ENCODE data around the gene EIF4H. TPM values are rescaled to one million over a fixed set of nuclear protein-coding genes. Genes with fewer than 3 reads are reported as not detected.

EIF4H gene
- total and polyA plus RNA-seq, 2 experiments from 2014 or later = 183 to 309 TPM

- no peak for TF ChIP-seq ZNF462 (CRISPR knock-in tag; IDR thresholded peaks at IDR 0.05)
- no peak for TF ChIP-seq NANOG (IDR thresholded peaks at IDR 0.05; ENCODE audit: borderline replicate concordance)
- TF ChIP-seq ZNF114 (CRISPR knock-in tag; IDR thresholded peaks at IDR 0.05) = no peak
These were observed 11.5 kb downstream of the EIF4H start (continued) for GRCh38 chr7:74185636-74186035.

GRCh38 chr7:74187915-74188675 is 13.9 kb downstream of the EIF4H start:
- H2AFZ ChIP-seq = no peak overlapping the region
- H3K4me3 Mint-ChIP-seq = no peak overlapping the region
- TF ChIP-seq REST (IDR thresholded peaks at IDR 0.05; ENCODE audit: unreplicated experiment) (no peak), ZNF462 (CRISPR knock-in tag; IDR thresholded peaks at IDR 0.05) (no peak), ZNF114 (CRISPR knock-in tag; IDR thresholded peaks at IDR 0.05) (no peak)

More at GRCh38 chr7:74187915-74188675, 13.9 kb downstream of the EIF4H start:
- Histone ChIP-seq H3K79me2 (replicated peaks; ENCODE audit: insufficient read depth) (peaks cover 93% of the 10 kb centered on the region), H3K27ac (ENCODE audit: low read depth) (peak overlapping the region; percentile 79), H3F3A (replicated peaks; ENCODE audit: low read depth) (peaks cover 42% of the 10 kb centered on the region), H3K4me3 (no peak overlapping the region), H3K36me3 (ENCODE audit: insufficient read depth) (peaks cover 48% of the 10 kb centered on the region), H3K4me1 (ENCODE audit: insufficient read depth) (peaks cover 24% of the 10 kb centered on the region), H3K9me2 (ENCODE audit: insufficient read depth) (no peaks in the 10 kb centered on the region), H4K20me1 (replicated peaks; ENCODE audit: insufficient read depth) (peaks cover 82% of the 10 kb centered on the region), H3K27me3 (ENCODE audit: insufficient read depth) (no peaks in the 10 kb centered on the region), H3K4me2 (no peak overlapping the region)
- ATAC-seq (no peak), DNase-seq (ENCODE audit: low spot score) (no peak)
- H3K36me3 Mint-ChIP-seq (ENCODE audit: low read depth) = peaks cover 65% of the 10 kb centered on the region
- H3K9me3 Mint-ChIP-seq = no peaks in the 10 kb centered on the region; the same call in 2 of the 3 replicates
- peak overlapping the region; percentile 83 for H3K27ac Mint-ChIP-seq
- peaks cover 32% of the 10 kb centered on the region for H3K4me1 Mint-ChIP-seq
- H3K27me3 Mint-ChIP-seq (ENCODE audit: insufficient read depth, low read depth, poor library complexity) = peaks cover 3% of the 10 kb centered on the region

All from GM23338 (cell line).